A549 (cell line): ENCODE measurements around the gene EXOC4. TPM values are rescaled to one million over a fixed set of nuclear protein-coding genes. Genes with fewer than 3 reads are reported as not detected.

Source experiments
- ATAC-seq, 2 experiments: fragments of 200-7000 bp in 1 of 2; fragments of >200 bp in 1 of 2; cut with Nextera tagmentation in 1 of 2; cut with Tn5 transposase in 1 of 2; 3 replicates each; pipeline versions ENCODE4 v1.8.0 to v1.9.1; 2018 to 2020; ENCODE audit warnings: mild to moderate bottlenecking in 1 of 2, moderate library complexity in 1 of 2
- CTCF ChIA-PET: fragments of 300-600 bp; sonication (Branson Sonifier 250); formaldehyde crosslinking; extraction: SDS; loops from one replicate; lab custom pipeline; 2021; ENCODE audit warnings: antibody characterized with exemption, inconsistent platforms; lab: Yijun Ruan, JAX
- POLR2A ChIA-PET: fragments of 350-600 bp; formaldehyde crosslinking; extraction: SDS; loops from one replicate; lab custom pipeline; 2021; ENCODE audit warnings: antibody characterized with exemption, inconsistent platforms; lab: Yijun Ruan, JAX
- DNase-seq, 2 experiments: peaks; one replicate each; pipeline versions ENCODE4 v3.0.0 to v3.0.0-alpha.2; 2011 to 2016; ENCODE audit warnings: low read depth in 1 of 2, low spot score in 1 of 2
- FAIRE-seq: peaks from 2 replicates; lab custom pipeline; 2011; peaks lifted over from hg19 to GRCh38; lab: Jason Lieb, UNC
- H3K27ac ChIP-seq, 2 experiments: fragments of >200 bp; sonication (Bioruptor Twin); formaldehyde crosslinking; 3 replicates each; pipeline ENCODE4 v1.5.1; 2016 to 2017
- H3K4me1 ChIP-seq: fragments of >200 bp; sonication (Bioruptor Twin); formaldehyde crosslinking; 3 replicates; pipeline ENCODE4 v1.6.1; 2016
- H3K4me2 ChIP-seq: fragments of >200 bp; sonication (Bioruptor Twin); formaldehyde crosslinking; 3 replicates; pipeline ENCODE4 v1.6.1; 2016
- H3K4me3 ChIP-seq: fragments of >200 bp; sonication (Bioruptor Twin); formaldehyde crosslinking; 3 replicates; pipeline ENCODE4 v1.5.1; 2016
- H3K9me3 ChIP-seq: fragments of >200 bp; sonication (Bioruptor Twin); formaldehyde crosslinking; 3 replicates; pipeline ENCODE4 v1.6.1; 2016
- ATOH8 ChIP-seq: fragments of 250-450 bp; sonication (Bioruptor Pico); IDR thresholded peaks from 2 replicates; pipeline ENCODE4 v1.5.0; 2020; ENCODE audit warnings: low read depth, mild to moderate bottlenecking, moderate library complexity
- CBX8 ChIP-seq: fragments of 200-600 bp; sonication (generic); IDR thresholded peaks from 2 replicates; pipeline ENCODE4 v1.6.1; 2016
- CEBPB ChIP-seq, 2 experiments: fragments of >200 bp in 1 of 2; sonication (Bioruptor Twin) in 1 of 2; formaldehyde crosslinking in 1 of 2; IDR thresholded peaks; 2 replicates each; pipeline ENCODE4 v1.6.1; 2012 to 2016
- CHD2 ChIP-seq: fragments of 150-350 bp; IDR thresholded peaks from 2 replicates; pipeline ENCODE4 v1.6.1; 2014; ENCODE audit warnings: low read length; ENCODE audit not compliant: partially characterized antibody
- CTCF ChIP-seq: fragments of >200 bp; sonication (Bioruptor Twin); formaldehyde crosslinking; IDR thresholded peaks from 3 replicates; pipeline ENCODE4 v1.5.1; 2016
- ESRRA ChIP-seq: fragments of 150-350 bp; IDR thresholded peaks from 2 replicates; pipeline ENCODE4 v1.6.1; 2014; ENCODE audit warnings: mild to moderate bottlenecking, low read length, borderline replicate concordance
- HDAC2 ChIP-seq: fragments of 200-600 bp; sonication (generic); IDR thresholded peaks from 2 replicates; pipeline ENCODE4 v1.6.1; 2016
- HES2 ChIP-seq: fragments of >200 bp; sonication (Bioruptor Twin); formaldehyde crosslinking; IDR thresholded peaks from 2 replicates; pipeline ENCODE4 v1.6.1; 2016
- HOXA7 ChIP-seq: fragments of 250-450 bp; sonication (Bioruptor Pico); IDR thresholded peaks from 2 replicates; pipeline ENCODE4 v1.5.0; 2020; ENCODE audit warnings: mild to moderate bottlenecking, moderate library complexity
- HOXB5 ChIP-seq: fragments of 250-450 bp; sonication (Bioruptor Pico); IDR thresholded peaks from 2 replicates; pipeline ENCODE4 v1.5.0; 2020; ENCODE audit warnings: mild to moderate bottlenecking, moderate library complexity
- JUN ChIP-seq, 2 experiments: fragments of >200 bp; sonication (Bioruptor Twin); formaldehyde crosslinking; IDR thresholded peaks; 2 replicates in 1 of 2; 3 replicates in 1 of 2; pipeline ENCODE4 v1.6.1; 2016 to 2017
- JUNB ChIP-seq: fragments of >200 bp; sonication (Bioruptor Twin); formaldehyde crosslinking; IDR thresholded peaks from 2 replicates; pipeline ENCODE4 v1.6.1; 2016
- KDM1A ChIP-seq: fragments of 200-600 bp; sonication (generic); IDR thresholded peaks from 2 replicates; pipeline ENCODE4 v1.6.1; 2016; ENCODE audit warnings: low read depth, mild to moderate bottlenecking
- KDM5A ChIP-seq: fragments of 200-600 bp; sonication (generic); IDR thresholded peaks from 2 replicates; pipeline ENCODE4 v1.6.1; 2016; ENCODE audit warnings: antibody characterized with exemption, mild to moderate bottlenecking
- MAX ChIP-seq: IDR thresholded peaks from 2 replicates; pipeline ENCODE4 v1.6.1; 2012
- MAZ ChIP-seq: fragments of 150-350 bp; IDR thresholded peaks from 2 replicates; pipeline ENCODE4 v1.6.1; 2014; ENCODE audit warnings: antibody characterized with exemption, low read depth, low read length, borderline replicate concordance
- POLR2AphosphoS2 ChIP-seq: conservative IDR thresholded peaks from 2 replicates; pipeline ENCODE4 v1.6.1; 2012; ENCODE audit warnings: low read length, improper control_type of control experiment, inconsistent platforms
- RARB ChIP-seq: fragments of 250-450 bp; sonication (Bioruptor Pico); IDR thresholded peaks from 2 replicates; pipeline ENCODE4 v1.8.0; 2021; ENCODE audit warnings: mild to moderate bottlenecking, moderate library complexity
- WGBS: methylation state at CpG from one replicate; pipeline ENCODE4 v1.1.6; 2017; ENCODE audit errors: missing lambda C conversion rate; 5-methylcytosine and 5-hydroxymethylcytosine counted together
- polyA plus RNA-seq, 4 experiments: library from polyadenylated mRNA; depleted of rRNA in 3 of 4; stranded (reverse); fragments of >200 nt; fragmentation: RNase III in 1 of 4; extraction: RNeasy Plus Mini Kit Qiagen cat#74134 plus additional on column Dnase treatment in 1 of 4; gene quantifications; 2 replicates in 3 of 4; 3 replicates in 1 of 4; pipeline ENCODE4 v1.2.3, GENCODE V29; 2011 to 2017
- TF ChIP-seq, protein P1 (sequence below): fragments of 450-650 bp; IDR thresholded peaks from 2 replicates; pipeline ENCODE4 v1.6.1; 2014; ENCODE audit warnings: antibody characterized with exemption
- TF ChIP-seq, protein P2 (sequence below): fragments of 200-600 bp; sonication (generic); IDR thresholded peaks from 2 replicates; pipeline ENCODE4 v1.6.1; 2016; ENCODE audit warnings: antibody characterized with exemption, mild to moderate bottlenecking, moderate library complexity
- TF ChIP-seq, protein P3 (sequence below): fragments of 250-450 bp; sonication (Bioruptor Pico); IDR thresholded peaks from 2 replicates; pipeline ENCODE4 v1.5.0; 2021; ENCODE audit warnings: mild to moderate bottlenecking, moderate library complexity, borderline replicate concordance

Gene EXOC4
- polyA plus RNA-seq, 2 of the 4 experiments (the other 2 are of a cell fraction), result 33.4 to 73.1 TPM

DNA sequence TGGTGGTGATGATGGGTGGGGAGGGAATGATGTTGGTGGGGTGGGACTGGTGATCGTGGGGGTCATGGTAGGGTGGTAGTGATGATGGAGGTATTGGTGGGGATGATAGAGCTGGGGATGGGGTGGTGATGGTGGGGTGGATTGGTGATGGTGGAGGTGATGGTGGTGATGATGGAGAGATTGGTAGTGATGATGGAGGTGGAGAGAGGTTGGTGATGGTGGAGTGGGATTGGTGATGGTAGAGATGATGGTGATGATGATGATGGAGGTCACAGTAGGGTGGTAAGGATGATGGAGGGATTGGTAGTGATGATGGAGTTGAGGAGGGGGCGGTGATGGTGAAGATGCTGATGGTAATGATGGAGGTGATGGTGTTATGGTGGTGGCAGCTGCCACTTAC, 155.3 kb downstream of the EXOC4 start (continued):
- TF ChIP-seq CHD2, result no peak
- no peak for TF ChIP-seq MAX

DNA sequence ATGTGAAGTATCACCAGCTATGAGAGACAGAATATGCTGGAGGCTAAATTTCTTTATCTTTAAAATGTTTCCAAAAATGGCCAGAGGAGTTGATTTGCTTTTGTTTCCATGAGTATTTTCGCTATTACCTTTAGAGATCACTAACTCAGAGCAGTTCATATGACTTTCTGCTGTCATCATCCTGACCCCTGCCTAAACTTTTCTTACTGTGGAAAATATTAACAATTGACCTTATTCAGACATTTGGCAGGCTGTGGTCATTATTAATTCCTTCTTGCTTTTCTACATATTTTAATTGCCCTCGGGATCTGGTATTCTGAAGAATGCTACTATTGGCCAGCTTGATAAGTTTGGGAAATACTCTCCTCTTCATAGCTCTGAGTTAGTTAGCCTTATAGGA, 156.5 kb downstream of the EXOC4 start:
- POLR2A ChIA-PET, result no interaction called here
- Histone ChIP-seq H3K4me3 (no peak overlapping the region), H3K4me1 (no peaks in the 10 kb centered on the region), H3K27ac (no peak overlapping the region), H3K9me3 (no peaks in the 10 kb centered on the region), H3K4me2 (no peak overlapping the region)
- 82% methylated on average over 2 of the region's 2 CpGs for WGBS
- FAIRE-seq (no peak), DNase-seq (no peak), ATAC-seq (no peak)
- CTCF ChIA-PET, result interaction anchor here (0.8 kb wide), 1 partner anchor 1720 kb away, joined by 3 read pairs; no protein-coding TSS in a partner anchor
- no peak for TF ChIP-seq CHD2
- no peak for TF ChIP-seq KDM5A
- TF ChIP-seq, protein P1, sequence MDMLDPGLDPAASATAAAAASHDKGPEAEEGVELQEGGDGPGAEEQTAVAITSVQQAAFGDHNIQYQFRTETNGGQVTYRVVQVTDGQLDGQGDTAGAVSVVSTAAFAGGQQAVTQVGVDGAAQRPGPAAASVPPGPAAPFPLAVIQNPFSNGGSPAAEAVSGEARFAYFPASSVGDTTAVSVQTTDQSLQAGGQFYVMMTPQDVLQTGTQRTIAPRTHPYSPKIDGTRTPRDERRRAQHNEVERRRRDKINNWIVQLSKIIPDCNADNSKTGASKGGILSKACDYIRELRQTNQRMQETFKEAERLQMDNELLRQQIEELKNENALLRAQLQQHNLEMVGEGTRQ, result no peak
- no peak for TF ChIP-seq CTCF
- TF ChIP-seq RARB (CRISPR knock-in tag), result no peak
- TF ChIP-seq MAZ, result no peak
- no peak for TF ChIP-seq POLR2AphosphoS2
- TF ChIP-seq HDAC2, result no peak

- no peak for TF ChIP-seq HES2
- no peak for TF ChIP-seq CHD2
- TF ChIP-seq HOXB5 (CRISPR knock-in tag), result no peak
- no peak for TF ChIP-seq KDM1A
- TF ChIP-seq HOXA7 (CRISPR knock-in tag), result no peak
- TF ChIP-seq CEBPB (IDR thresholded peaks at IDR 0.05), result no peak
- Histone ChIP-seq H3K27ac (no peak overlapping the region), H3K9me3 (no peaks in the 10 kb centered on the region), H3K4me1 (no peaks in the 10 kb centered on the region), H3K4me3 (no peak overlapping the region), H3K4me2 (no peak overlapping the region)
- DNase-seq (no peak), ATAC-seq (no peak), FAIRE-seq (no peak)
- POLR2A ChIA-PET, result no interaction called here
- CTCF ChIA-PET, result interaction anchor here (0.8 kb wide), 1 partner anchor 1720 kb away, joined by 3 read pairs; no protein-coding TSS in a partner anchor
- WGBS, result 87% methylated on average over 1 of the region's 1 CpG
Measured at GRCh38 chr7:133409966-133410365, 157.1 kb downstream of the EXOC4 start.

DNA sequence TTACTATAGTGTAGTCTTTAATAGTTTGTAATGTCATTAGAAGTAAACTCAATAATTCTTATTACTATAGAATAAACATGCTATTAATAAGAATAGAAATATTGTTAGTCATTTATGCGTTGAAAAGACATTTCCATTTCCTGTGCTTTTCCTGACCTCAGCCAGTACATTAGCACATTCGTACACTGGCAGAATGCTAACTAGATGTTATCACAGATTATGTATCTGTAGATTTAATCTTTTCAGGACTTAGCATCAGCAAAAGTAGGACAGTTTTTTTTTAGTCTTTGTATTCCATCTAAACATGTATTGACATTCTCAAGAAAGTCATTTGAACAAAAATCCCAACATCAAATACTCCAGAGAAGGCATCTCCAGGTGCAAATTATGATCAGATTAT, 158.5 kb downstream of the EXOC4 start:
- CTCF ChIA-PET, result no interaction called here
- no peak overlapping the region for H3K27ac ChIP-seq
- POLR2A ChIA-PET, result no interaction called here
- no peaks in the 10 kb centered on the region for H3K4me1 ChIP-seq
- DNase-seq (no peak), ATAC-seq (no peak), FAIRE-seq (no peak)
- H3K4me3 ChIP-seq, result no peak overlapping the region
- no peaks in the 10 kb centered on the region for H3K9me3 ChIP-seq
- 83% methylated on average over 2 of the region's 2 CpGs for WGBS
- no peak overlapping the region for H3K4me2 ChIP-seq
- TF ChIP-seq, protein P1, result no peak
- TF ChIP-seq ATOH8 (CRISPR knock-in tag), result no peak
- TF ChIP-seq, protein P2, sequence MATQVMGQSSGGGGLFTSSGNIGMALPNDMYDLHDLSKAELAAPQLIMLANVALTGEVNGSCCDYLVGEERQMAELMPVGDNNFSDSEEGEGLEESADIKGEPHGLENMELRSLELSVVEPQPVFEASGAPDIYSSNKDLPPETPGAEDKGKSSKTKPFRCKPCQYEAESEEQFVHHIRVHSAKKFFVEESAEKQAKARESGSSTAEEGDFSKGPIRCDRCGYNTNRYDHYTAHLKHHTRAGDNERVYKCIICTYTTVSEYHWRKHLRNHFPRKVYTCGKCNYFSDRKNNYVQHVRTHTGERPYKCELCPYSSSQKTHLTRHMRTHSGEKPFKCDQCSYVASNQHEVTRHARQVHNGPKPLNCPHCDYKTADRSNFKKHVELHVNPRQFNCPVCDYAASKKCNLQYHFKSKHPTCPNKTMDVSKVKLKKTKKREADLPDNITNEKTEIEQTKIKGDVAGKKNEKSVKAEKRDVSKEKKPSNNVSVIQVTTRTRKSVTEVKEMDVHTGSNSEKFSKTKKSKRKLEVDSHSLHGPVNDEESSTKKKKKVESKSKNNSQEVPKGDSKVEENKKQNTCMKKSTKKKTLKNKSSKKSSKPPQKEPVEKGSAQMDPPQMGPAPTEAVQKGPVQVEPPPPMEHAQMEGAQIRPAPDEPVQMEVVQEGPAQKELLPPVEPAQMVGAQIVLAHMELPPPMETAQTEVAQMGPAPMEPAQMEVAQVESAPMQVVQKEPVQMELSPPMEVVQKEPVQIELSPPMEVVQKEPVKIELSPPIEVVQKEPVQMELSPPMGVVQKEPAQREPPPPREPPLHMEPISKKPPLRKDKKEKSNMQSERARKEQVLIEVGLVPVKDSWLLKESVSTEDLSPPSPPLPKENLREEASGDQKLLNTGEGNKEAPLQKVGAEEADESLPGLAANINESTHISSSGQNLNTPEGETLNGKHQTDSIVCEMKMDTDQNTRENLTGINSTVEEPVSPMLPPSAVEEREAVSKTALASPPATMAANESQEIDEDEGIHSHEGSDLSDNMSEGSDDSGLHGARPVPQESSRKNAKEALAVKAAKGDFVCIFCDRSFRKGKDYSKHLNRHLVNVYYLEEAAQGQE, result no peak
- no peak for TF ChIP-seq JUNB
- TF ChIP-seq CBX8, result no peak
- TF ChIP-seq MAZ, result no peak
- no peak for TF ChIP-seq ESRRA
- TF ChIP-seq, protein P3, sequence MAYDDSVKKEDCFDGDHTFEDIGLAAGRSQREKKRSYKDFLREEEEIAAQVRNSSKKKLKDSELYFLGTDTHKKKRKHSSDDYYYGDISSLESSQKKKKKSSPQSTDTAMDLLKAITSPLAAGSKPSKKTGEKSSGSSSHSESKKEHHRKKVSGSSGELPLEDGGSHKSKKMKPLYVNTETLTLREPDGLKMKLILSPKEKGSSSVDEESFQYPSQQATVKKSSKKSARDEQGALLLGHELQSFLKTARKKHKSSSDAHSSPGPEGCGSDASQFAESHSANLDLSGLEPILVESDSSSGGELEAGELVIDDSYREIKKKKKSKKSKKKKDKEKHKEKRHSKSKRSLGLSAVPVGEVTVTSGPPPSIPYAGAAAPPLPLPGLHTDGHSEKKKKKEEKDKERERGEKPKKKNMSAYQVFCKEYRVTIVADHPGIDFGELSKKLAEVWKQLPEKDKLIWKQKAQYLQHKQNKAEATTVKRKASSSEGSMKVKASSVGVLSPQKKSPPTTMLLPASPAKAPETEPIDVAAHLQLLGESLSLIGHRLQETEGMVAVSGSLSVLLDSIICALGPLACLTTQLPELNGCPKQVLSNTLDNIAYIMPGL (CRISPR knock-in tag), result no peak
- TF ChIP-seq JUN (IDR thresholded peaks at IDR 0.05), result no peak
- no peak for TF ChIP-seq HOXA7 (CRISPR knock-in tag)
